Stimulated activated CD8-positive, alpha-beta memory T cell treated with anti-CD3 and anti-CD28 coated beads, Interleukin-12 subunit alpha, Interleukin-12 subunit beta, amount 100 ng/mL, for 24 hours (primary cell): ENCODE results near the gene TMCC1.
"Not testable (repeated sequence)": the region's sequence is repeated elsewhere in the genome, so short reads cannot be mapped to it uniquely, and the experiment has no call there.

Experiments used
- DNase-seq: peaks from one replicate; pipeline ENCODE4 v3.0.0-alpha.2; 2020; ENCODE audit errors: extremely low read depth

Gene TMCC1

GRCh38 chr3:129835198-129835597, 58.3 kb downstream of the TMCC1 start:
- DNase-seq = no peak

- no peak for DNase-seq
Observed at GRCh38 chr3:129834580-129834979, 58.9 kb downstream of the TMCC1 start.

GRCh38 chr3:129831942-129832341, 61.6 kb downstream of the TMCC1 start:
- DNase-seq = not testable (repeated sequence)

GRCh38 chr3:129831503-129831902, 62.0 kb downstream of the TMCC1 start:
- DNase-seq = no peak

- DNase-seq = no peak
Observed at GRCh38 chr3:129829640-129830039, 63.9 kb downstream of the TMCC1 start.

GRCh38 chr3:129827765-129828164, 65.7 kb downstream of the TMCC1 start:
- DNase-seq = no peak

GRCh38 chr3:129824926-129825541, 68.5 kb downstream of the TMCC1 start:
- DNase-seq = no peak

GRCh38 chr3:129822679-129823078, 70.8 kb downstream of the TMCC1 start:
- no peak for DNase-seq

- DNase-seq = no peak
Observed at GRCh38 chr3:129822241-129822640, 71.3 kb downstream of the TMCC1 start.

GRCh38 chr3:129820587-129820986, 72.9 kb downstream of the TMCC1 start:
- DNase-seq = no peak

GRCh38 chr3:129812589-129812988, 80.9 kb downstream of the TMCC1 start:
- DNase-seq = no peak

- DNase-seq = no peak
Observed at GRCh38 chr3:129809297-129809696, 84.2 kb downstream of the TMCC1 start.

- no peak for DNase-seq
Observed at GRCh38 chr3:129796146-129796545, 97.4 kb downstream of the TMCC1 start.

GRCh38 chr3:129795186-129796010, 98.1 kb downstream of the TMCC1 start:
- no peak for DNase-seq

GRCh38 chr3:129794311-129795185, 99.0 kb downstream of the TMCC1 start:
- DNase-seq = no peak

GRCh38 chr3:129793942-129794310, 99.6 kb downstream of the TMCC1 start:
- no peak for DNase-seq

GRCh38 chr3:129793319-129793718, 100.2 kb downstream of the TMCC1 start:
- no peak for DNase-seq

GRCh38 chr3:129783470-129783869, 110.0 kb downstream of the TMCC1 start:
- DNase-seq = no peak

- DNase-seq = no peak
Observed at GRCh38 chr3:129778871-129779270, 114.6 kb downstream of the TMCC1 start.

GRCh38 chr3:129777806-129778205, 115.7 kb downstream of the TMCC1 start:
- no peak for DNase-seq

- no peak for DNase-seq
Observed at GRCh38 chr3:129775870-129776269, 117.6 kb downstream of the TMCC1 start.
